GM21619 (cell line): ENCODE data around the gene WDR19.
"Not testable (repeated sequence)": the region's sequence is repeated elsewhere in the genome, so short reads cannot be mapped to it uniquely, and the experiment has no call there.

Experiments
- ATAC-seq: cut with Tn5 transposase; IDR thresholded peaks from one replicate; pipeline ENCODE4 v1.9.1; 2021; ENCODE audit not compliant: unreplicated experiment

Gene WDR19

GRCh38 chr4:39232100-39232499 is 49.8 kb downstream of the WDR19 start:
- ATAC-seq: no peak

- ATAC-seq: no peak
Observed at GRCh38 chr4:39233114-39233513, 50.8 kb downstream of the WDR19 start.

- no peak for ATAC-seq
Observed at GRCh38 chr4:39233783-39234182, 51.5 kb downstream of the WDR19 start.

DNA sequence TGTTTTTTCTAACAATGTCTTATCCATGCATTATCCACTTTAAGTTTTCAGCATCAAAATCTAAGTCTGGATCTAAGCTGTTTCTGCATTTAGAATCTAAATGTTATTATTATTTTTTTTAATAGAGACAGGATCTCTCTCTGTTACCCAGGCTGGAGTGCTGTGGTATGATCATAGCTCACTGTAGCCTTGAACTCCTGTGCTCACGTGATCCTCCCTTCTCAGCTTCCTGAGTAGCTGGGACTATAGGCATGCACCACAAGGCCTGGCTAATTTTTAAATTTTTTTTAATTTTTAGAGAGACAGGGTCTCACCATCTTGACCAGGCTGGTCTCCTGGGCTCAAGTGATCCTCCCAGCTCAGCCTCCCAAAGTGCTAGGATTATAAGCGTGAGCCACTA is 52.7 kb downstream of the WDR19 start:
- no peak for ATAC-seq

DNA sequence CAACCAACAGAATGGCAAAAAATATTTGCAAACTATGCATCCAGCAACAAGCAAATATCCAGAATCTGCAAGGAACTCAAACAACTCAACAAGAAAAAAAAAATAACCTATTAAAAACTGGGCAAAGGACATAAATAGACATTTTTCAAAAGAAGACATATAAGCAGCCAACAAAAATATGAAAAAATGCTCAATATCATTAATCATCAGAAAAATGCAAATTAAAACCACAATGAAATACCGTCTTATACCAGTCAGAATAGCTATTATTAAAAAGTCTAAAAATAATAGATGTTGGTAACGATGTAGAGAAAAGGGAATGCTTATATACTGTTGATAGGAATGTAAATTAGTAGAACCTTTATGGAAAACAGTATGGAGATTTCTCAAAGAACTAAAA is 53.4 kb downstream of the WDR19 start:
- ATAC-seq: no peak

- ATAC-seq: no peak
Observed at GRCh38 chr4:39237179-39237578, 54.9 kb downstream of the WDR19 start.

DNA sequence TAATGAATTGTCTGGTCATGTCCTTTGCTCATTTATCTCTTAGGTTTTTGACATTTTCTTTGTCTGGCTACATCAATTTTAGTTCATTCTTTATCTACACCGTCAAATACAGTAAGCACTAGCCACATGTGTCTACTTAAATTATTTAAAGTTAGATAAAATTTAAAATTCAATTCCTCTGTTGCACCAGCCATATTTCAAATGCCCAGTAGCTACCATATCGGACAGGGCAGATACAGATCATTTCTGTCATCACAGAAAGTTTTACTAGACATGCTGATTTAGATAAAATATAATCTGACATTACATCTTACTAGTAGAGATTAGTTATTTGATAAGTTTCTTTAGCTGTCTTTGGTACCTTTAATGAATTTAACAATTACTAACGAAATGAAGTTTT is 61.1 kb downstream of the WDR19 start:
- ATAC-seq: no peak

DNA sequence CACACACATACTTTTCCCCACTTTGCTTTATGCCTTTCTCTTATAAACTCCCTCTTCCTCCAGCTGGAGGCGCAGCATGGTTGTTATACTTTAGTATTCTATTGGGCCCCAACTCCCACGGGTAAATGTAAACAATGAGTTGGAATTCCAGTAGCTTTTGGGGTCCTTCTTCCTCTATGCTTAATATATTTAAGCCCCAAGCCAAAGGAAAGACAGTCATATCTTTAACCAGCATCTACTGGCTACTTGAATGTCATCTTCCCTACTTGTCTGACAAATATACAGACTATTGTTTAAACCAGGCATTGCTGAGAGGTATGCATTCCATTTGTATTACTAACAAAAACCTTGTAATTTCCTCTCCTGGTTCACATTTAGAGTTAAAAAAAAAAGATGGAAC is 72.9 kb downstream of the WDR19 start:
- ATAC-seq: no peak

DNA sequence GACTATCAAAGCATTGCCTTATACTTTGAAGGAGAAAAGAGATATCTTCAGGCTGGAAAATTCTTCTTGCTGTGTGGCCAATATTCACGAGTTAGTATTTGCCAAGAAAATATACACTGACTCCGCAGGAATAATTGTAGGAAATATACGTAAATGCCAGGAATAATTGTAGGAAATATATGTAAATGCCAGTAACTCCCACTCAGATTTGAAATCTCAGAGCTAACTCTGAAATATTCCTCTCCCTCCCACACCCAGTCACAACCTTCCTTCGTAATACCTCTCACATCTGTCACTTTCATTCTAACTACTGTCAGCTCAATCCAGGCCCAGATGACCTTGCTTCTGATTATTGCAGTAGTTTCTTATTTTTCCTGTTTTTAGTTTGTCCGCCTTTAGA is 73.5 kb downstream of the WDR19 start:
- ATAC-seq: no peak

GRCh38 chr4:39256436-39256835 is 74.1 kb downstream of the WDR19 start:
- no peak for ATAC-seq

- no peak for ATAC-seq
Observed at GRCh38 chr4:39259571-39260330, 77.4 kb downstream of the WDR19 start.

- ATAC-seq: no peak
Observed at GRCh38 chr4:39263895-39264294, 81.6 kb downstream of the WDR19 start.

DNA sequence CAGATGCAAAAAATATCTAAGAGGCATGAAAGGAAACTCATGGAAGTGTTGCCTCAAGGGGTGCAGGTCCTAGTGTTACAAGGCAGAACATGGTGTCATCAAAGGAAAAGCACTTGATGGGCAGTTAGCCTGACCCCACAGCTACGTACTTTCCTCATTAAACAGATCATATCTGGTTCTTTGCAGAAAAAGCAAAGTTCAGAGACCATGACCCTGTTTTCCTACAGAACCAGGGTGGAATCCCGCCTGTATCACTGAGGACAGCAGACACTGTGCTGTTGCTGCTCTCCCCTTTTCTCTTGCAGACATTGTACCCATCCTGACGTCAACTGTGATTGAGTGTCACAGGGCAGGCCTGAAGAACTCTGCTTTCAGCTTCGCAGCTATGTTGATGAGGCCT is 92.2 kb downstream of the WDR19 start:
- no peak for ATAC-seq

- ATAC-seq: not testable (repeated sequence)
Observed at GRCh38 chr4:39277661-39278060, 95.3 kb downstream of the WDR19 start.

GRCh38 chr4:39278476-39278875 is 96.1 kb downstream of the WDR19 start:
- ATAC-seq: no peak

GRCh38 chr4:39279416-39279815 is 97.1 kb downstream of the WDR19 start:
- no peak for ATAC-seq

DNA sequence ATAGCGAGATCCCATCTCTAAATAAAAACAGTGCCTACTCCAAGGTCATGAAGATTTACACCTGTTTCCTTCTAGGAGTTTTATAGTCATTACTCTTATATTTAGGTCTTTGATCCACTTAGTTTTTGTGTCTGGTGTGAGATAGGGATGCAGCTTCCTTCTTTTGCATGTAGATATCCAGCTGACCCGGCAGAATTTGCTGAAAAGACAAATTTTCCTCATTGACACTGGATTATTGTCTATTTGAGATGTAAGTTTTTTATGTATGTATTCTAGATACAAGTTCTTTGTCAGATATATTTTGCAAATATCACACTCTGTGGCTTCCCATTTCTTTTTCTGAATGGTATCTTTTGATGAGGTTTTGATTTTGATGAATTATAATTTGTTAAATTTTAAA is 98.4 kb downstream of the WDR19 start:
- ATAC-seq: no peak

DNA sequence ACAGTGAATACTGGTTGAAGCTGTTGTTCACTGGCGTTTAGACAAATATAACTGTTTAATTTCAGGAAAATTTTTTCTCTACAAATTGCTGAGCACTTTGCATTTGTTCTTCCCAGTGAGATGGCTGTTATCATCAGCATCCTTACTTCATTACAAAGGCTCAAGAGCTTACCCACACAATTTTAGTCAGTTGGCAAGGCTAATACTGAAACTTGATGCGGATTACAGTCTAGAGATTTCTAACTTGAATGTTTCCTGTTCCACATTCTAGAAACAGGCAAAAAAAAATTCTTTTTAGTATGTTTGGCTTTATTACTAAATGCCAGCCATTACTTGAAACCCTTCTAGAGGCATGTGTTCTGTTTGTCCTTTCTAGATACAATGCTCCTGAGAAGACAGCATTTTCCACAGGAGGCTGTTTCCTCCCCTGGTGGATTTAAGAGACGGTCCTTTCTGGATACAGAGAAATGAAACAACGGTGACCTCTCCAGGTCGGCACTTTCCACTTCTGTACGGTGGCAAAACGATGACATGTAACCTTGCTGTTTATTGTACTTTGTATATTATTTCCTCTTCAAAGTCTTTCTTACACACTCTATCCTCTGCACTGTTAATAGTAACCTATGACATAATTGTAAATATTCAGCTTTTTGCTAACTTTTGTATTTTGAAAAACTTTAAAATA is 102.9 kb downstream of the WDR19 start:
- no peak for ATAC-seq

- no peak for ATAC-seq
Observed at GRCh38 chr4:39285853-39286252, 103.5 kb downstream of the WDR19 start.

- no peak for ATAC-seq
Observed at GRCh38 chr4:39286263-39286662, 103.9 kb downstream of the WDR19 start.

DNA sequence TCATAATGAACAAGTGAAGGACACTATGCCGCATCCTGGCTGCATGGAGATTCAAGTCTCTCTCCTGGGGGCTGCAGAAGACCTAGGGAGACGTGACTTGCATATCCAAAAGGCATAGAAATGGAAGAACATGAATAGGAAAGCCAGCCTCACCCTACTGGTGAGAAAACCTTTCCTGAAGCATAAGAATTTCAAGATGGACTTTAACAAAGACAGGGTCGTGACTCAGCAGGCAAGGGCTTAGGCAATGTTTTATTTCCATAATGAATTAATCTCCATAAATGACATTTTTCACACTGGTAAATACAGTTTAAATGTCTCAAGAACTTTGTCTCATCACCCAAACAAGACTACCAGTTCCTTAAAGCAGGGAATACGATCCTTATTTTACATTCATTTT is 104.9 kb downstream of the WDR19 start:
- no peak for ATAC-seq

DNA sequence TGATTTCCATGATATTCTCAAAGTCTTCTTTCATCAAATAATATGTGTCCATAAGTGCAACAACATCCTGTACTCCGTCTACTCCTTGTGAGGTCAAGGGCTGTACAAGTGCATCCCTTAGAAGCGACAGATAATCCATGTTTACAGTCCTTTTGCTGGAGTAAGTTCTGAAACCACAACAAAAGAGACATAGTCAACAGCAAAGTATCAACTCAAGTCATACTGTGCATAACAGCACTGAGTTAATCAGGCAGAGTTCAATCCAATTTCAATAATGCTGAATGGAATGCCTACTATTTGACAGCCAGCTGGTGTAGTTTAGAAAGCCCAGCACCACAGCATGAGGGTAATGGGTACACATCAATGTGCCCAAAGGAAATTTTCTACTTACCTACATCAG is 109.4 kb downstream of the WDR19 start:
- ATAC-seq: no peak

- not testable (repeated sequence) for ATAC-seq
Observed at GRCh38 chr4:39292433-39292832, 110.1 kb downstream of the WDR19 start.
